A172 (cell line): ENCODE measurements around the gene JPT1. TPM values are rescaled to one million over a fixed set of nuclear protein-coding genes. Genes with fewer than 3 reads are reported as not detected.

Source experiments
- DNase-seq: peaks from one replicate; pipeline ENCODE4 v3.0.0-alpha.2; 2015; ENCODE audit warnings: low spot score
- total RNA-seq: library from RNA; depleted of rRNA; stranded (reverse); fragments of >200 nt; shearing (Covaris generic); gene quantifications from 2 replicates; pipeline ENCODE4 v1.2.3, GENCODE V29; 2014

JPT1 gene
- total RNA-seq, 1 experiment from 2014 or later: 626 TPM

DNA sequence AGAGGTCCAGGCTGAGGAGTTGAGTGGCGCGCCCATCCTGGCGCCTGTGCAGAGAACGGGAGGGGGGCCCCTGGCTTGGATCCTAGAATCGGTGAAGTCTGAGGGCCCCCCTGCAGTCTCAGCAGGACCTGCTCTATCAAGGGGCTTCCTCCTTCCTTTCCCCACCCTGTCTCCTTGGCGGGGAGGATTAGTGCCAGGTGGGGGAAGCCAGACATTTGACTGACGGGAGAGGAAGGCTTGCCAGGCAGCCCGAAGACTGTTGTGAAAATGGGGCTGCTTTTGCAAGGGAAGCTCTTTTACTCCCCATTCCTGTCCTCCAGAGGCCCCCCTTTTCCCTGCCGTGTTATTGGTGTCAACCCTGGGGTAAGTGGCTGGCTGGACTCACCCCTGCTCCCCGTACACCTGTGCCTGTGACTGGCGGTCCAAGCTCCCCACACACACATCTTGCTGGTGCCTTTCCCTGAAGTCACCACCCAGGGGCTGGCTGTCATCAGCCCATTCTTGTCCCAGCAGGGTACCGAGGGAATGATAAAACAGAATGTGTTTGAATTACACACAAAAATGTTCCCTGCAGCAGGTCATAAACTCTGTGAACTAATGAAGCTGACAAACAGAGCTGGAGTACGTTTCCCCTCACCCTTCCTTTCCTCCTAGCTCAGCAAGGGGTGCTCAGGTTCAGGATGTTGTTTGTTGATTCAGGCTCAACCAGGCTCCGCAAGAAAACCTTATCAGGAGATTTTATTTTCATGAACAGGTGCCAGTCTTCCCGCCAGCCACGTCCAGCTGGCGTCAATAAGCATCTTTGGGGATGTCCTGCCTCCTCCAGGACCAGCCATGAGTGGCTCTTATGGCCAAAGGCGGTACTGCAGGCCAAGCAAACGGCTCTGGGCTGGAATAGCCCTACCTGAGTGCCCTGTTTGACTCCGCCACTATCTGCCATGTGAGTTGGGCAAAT lies 48.9 kb downstream of the JPT1 start:
- peak; percentile 63 for DNase-seq

DNA sequence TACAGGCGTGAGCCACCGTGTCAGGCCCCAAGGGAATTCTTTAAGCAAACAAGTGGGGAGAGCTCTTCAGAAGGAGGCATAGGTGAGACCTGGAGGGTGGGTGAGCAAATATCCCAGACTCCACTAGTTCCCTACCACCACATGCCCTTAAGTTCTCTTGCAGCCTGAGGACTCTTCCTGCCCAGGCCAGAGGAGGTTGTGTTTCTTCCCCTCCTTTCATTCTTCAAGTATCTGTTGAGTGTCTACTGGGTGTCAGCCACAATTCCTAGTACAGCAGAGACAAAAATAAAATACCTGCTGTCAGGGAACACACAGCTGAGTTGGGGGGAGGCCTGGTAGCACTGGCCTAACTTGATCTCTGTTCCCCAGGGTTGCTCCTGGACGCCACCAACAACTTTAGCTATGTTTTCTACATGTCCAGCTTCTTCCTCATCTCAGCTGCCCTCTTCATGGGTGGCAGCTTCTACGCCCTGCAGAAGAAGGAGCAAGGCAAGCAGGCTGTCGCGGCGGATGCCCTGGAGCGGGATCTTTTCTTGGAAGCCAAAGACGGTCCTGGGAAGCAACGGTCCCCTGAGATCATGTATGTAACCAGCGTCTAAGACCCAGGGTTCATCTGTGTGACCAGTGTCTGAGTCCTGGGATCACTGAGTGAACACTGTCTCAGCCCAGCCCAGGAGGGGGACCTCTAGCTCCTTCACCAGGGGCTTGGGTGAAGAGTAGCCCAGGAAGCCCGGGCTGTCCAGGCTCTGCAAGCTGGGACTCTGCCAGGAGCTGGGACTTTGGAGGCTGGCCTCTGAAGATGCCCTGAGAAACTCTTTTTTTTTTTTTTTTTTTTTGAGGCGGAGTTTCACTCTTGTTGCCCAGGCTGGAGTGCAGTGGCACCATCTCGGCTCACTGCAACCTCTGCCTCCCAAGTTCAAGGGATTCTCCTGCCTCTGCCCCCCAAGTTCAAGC lies 50.4 kb downstream of the JPT1 start:
- DNase-seq: no peak

DNA sequence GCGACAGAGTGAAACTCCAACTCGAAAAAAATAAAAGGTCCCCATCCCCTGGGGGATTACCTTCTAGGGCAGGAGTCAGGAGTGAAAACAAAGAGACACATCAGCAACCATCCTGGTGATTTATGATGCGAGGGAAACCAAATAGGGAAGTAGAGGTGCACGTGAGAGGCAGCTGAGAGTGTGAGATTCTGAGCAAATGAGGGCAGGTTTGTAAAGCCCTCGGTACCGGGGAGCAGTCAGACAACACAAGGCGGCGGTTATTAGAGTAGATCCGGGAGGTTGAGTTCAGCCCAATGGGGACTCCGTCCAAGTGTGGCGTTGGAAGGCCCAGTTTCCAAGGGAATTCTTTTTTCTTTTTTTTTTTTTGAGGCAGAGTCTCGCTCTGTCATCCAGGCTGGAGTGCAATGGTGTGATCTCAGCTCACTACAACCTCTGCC lies 51.9 kb downstream of the JPT1 start:
- DNase-seq: no peak

DNA sequence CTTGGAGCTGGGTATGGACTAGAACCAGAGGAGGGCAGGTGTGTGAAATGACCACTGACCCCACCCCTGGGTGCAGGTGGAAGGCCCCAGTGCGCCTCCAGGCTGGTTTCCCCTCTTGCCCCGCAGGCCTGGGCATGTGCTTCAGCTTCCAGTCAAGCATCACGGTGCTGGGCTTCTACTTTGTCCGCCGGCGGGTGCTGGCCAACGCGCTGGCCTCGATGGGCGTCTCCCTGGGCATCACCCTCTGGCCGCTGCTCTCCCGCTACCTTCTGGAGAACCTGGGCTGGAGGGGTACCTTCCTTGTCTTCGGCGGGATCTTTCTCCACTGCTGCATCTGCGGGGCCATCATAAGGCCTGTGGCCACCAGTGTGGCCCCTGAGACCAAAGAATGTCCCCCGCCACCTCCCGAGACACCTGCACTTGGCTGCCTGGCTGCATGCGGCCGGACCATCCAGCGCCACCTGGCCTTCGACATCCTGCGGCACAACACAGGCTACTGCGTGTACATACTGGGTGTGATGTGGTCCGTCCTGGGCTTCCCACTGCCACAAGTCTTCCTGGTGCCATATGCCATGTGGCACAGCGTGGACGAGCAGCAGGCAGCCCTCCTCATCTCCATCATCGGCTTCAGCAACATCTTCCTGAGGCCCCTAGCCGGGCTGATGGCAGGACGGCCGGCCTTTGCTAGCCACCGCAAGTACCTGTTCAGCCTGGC lies 54.3 kb downstream of the JPT1 start:
- no peak for DNase-seq

DNA sequence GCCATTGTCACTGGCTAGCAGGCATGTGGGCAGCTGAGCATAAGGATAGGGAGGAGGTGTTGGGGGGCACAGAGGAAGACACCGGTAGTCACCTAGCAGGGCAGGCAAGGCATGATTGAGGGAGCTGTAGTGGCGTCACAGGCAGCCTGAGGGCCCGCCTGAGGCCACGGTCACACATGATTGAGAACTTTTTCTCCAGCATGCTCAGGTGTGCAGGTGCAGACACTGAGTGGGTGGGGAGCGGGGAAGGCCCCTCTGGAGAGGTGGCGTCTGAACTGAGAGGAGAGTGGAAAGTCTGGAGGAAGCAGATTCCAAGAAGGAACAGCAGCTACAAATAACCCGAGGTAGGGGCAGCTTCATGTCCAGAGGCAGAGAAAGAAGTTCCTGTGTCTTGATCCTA lies 55.5 kb downstream of the JPT1 start:
- DNase-seq: no peak

DNA sequence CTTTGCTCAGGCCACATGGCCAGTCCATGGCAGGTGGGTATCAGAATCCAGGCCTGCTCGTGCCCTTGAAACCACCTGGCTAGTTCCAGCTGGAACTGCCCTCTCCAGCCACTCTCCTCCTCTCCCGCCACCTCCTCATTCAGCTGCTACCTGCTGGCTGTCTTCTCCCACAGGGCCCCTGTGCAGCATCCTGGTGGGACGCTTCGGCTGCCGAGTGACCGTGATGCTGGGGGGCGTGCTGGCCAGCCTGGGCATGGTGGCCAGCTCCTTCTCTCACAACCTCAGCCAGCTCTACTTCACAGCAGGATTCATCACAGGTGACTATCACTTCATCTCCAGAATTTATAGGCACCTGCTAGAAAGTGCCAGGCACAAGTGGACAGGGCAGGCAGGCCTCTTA lies 56.4 kb downstream of the JPT1 start:
- no peak for DNase-seq

DNA sequence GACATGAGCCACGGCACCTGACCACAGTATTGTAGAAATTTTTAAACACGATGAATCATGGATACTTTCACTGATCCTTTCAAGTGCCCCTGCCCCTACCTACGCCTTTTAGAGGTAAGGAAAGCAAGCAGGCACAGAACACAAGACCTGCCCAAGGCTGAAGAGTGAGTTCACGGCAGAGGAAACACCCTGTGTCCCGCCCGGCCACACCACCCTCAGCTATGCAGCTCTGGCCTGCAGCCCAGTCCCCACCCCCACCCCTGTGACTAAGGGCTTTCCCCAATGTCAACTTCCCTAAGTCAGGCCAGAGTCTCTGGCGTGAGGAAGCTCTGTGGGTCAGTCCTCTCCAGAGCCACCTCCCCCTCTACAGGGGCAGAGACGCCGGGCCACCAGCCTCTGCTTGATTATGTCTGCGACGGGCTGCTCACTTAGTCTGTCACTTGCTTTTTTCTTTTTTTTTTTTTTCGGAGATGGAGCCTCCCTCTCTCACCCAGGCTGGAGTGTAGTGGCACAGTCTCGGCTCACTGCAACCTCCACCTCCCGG lies 58.2 kb downstream of the JPT1 start:
- peak; percentile 95 for DNase-seq

DNA sequence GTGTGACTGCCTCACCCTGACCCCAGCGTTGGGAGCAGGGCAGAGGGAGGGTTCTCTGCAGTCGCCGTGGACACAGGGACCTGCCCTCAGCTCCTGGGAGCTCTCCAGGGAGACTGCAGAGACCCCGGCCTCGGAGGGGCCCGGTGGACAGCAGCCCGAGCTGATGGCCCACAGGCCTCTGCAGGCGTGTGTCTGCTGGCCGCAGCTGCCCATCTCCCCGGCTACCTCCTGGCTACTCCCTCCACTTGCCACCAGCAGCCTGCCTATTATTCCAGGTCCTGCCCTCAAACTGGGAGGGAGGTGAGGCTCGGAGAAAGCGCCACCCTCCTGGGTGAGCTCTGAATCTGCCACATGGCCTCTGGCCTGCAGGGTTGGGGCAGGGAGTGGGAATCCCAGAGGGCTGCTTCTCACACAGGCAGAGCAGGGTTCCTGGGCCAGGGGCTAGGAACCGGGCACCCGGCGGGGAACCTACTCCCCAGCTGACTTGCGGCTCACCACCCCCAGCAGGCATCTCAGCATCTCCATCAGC lies 59.4 kb downstream of the JPT1 start:
- DNase-seq: no peak

DNA sequence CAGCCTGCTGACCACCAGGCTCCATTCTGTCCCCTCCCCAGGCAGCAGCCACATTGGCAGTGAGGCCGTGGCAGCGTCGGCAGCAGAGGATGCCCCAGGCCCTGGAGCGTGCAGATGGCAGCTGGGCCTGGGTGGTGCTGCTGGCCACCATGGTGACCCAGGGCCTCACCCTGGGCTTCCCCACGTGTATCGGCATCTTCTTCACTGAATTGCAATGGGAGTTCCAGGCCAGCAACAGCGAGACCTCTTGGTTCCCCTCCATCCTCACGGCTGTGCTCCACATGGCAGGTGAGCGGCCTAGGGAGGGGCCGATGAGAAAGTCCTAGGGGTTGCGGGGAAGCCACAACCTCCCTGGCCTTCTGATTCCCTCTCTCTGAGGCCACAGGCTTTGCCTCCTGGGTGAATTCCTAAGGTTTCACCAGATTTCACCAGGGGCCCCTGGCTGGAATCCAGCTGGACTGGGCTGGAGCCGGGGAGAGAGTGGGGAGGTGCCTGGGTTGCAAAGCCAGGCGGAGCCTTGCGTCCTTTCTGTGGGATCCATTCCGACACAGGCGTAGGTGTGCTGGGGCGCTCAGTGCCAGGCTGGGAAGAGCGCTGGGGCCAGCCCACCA lies 60.7 kb downstream of the JPT1 start:
- DNase-seq: no peak

DNA sequence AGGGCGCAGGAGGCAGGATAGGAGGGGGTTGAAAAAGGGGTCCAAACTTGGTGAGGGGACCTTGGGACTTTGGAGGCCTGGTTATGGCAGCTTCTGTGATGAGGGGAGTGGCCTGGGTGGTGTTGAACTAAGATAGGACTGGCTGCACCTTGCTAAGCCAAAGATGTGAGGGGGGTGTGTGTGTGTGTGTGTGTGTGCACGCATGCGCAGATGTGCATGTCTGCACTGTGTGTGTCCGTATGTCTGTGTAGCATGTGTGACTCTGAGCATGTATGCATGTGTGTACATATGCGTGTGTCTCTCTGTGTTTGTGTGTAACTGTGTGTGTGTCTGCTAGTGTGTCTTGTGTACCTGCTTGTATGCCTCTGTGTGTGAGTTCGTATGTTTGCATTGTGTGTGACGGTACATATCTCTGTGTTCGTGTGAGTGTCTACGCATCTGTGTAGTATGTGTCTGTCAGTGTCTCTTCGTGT lies 62.4 kb downstream of the JPT1 start:
- no peak for DNase-seq

DNA sequence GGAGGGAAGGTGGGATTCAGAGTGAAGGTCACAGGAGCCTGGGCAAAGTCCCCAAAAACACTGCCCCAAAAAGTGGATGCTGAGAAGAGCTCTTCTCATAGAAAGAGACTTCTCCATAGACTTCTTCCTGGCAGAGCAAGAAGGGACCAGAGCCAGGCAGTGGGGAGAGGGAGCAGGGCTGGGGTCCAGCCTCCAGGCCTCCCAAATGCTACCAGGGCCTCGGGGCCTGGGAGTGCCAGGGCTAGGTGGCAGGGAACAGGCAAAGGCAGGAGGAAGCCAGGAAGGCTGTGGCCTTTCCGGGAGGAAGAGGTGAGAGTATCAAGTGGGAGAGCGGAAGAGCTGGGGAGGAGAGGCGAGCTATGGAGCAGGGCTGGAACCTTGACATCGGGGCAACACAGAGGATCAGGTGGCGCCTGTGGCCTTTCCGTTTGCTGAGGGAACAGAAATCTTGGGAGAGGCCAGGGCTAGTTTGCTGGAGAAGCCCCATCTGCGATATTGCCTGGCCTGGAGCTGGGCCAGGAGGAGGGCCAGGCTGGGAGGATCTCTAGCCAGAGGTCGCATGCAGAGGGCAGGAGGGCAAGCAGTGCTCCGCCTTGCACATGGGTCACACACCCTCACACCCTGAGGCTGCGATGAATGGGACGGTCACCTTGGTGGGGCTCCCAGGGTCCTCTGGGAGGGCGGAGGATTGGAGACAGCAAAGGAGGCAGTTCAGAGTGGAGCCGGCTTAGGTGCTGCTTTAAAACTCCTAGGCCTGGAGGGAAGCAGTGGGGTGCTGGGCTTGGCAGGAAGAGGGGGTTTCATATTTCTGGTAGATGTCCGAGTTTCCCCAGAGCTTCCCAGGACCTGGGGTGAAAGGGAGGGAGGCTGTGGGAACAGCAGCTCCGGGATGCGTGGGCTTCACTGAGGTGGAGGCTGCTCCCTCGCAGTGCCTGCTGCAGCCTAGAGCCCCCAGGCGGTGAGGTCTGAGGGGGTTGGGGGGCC lies 63.1 kb downstream of the JPT1 start:
- no peak for DNase-seq

DNA sequence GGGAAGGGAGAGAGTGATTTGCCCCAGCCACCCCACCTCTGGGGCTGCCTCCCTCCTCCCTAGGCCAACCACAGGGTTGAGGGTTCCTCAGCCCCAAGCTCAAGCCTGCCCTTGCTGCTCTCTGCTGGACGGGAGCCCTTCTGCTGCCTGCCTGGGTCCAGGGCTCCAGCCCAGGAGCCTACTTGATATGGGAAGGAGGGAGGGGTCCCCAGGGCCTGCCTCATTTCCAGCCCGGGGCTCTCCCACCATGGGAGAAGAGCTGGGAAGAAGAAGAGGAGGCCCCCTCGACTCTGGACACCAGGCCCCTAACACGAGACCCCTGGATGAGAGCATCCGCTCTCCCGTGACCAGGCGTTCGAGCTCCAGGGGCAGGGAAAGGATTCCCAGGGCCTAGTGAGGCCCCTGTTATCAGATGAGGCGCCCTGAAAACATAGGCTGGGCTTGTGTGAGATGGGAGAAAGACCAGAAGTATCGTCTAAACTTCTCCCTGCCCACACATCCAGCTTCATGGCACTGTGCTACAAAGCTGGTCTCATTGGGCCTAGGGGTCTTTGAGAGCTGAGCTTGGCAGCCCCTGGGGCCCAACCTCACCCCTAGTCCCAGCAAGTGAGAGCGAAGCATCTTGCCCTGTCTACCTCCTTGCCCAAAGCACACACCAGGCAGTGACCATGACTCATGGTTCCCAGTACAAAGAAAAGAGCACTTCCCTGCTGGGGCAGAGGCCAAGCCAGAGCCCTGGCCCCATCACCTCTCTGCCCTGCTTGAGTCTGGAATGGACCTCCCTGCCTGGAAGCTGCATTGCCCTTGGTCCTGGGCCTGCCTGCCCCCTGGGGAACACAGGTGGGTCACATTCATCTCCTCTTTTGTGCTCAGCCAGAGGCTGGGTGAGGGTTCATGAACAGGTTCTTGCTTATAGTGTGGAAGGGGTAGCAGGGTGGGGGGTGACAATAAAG lies 65.6 kb downstream of the JPT1 start:
- DNase-seq: peak; percentile 59

DNA sequence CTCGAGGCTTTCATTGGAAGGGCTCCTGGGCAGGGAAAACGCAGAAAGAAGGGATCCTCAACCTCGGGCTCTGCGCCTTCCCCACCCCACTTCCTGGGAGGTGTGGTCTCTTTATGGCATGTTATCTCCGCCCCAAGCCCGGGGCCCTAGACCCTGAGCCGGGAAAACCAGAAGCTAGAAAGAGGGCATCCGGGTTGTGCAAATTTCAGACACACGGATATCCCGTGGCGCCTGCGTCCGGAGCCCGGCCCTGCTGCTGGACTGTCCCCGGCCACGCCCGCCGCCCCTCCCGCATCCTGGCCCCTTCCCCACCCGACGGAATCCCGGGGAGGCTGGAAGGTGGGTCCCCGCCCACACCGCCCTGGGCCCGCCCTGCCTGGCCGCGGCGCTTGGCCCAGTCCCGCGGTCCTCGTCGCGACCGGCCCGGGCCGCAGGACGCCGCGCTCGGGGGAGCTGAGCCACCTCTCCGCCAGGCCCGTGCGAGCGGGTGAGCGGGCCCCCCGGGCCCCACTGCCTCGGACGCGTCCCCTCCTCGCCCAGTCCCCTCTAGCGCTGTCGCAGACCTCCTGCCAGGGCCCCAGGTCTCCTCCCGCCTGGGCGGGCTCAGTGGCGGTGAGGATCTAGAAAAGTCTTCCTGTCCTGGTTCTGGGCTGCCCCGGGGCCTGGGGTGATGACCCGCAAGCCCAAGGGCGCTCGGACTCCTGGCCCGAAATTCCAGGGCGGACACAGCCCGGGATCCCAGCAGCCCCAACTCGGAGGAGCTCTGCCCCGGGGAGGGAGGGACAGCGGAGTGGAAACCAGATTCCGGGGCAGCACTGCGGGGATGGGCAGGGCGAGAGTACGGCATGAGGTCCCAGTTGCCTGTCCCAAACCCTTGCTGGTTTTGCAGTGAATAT lies 66.5 kb downstream of the JPT1 start, which contains the start of gene SLC16A5:
Gene SLC16A5, plus strand, starts transcription at position 397 of the 896 bp plus-strand sequence. CDS start 5,683 bp downstream, outside the sequence.
- DNase-seq: no peak

DNA sequence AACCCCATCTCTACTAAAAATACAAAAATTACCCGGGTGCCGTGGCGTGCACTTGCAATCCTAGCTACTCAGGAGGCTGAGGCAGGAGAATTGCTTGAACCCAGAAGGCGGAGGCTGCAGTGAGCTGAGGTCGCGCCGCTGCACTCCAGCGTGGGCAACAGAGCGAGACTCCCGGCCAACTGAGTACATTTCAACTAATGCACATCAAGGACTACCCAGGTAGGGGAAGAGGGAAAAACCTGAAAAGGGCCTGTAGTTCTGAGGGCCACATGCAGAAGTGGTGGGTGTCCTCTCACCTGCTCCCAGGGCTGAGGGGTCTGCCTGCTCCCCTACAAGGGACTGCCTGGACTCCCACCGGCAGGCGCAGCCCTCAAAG lies 67.1 kb downstream of the JPT1 start:
- no peak for DNase-seq

DNA sequence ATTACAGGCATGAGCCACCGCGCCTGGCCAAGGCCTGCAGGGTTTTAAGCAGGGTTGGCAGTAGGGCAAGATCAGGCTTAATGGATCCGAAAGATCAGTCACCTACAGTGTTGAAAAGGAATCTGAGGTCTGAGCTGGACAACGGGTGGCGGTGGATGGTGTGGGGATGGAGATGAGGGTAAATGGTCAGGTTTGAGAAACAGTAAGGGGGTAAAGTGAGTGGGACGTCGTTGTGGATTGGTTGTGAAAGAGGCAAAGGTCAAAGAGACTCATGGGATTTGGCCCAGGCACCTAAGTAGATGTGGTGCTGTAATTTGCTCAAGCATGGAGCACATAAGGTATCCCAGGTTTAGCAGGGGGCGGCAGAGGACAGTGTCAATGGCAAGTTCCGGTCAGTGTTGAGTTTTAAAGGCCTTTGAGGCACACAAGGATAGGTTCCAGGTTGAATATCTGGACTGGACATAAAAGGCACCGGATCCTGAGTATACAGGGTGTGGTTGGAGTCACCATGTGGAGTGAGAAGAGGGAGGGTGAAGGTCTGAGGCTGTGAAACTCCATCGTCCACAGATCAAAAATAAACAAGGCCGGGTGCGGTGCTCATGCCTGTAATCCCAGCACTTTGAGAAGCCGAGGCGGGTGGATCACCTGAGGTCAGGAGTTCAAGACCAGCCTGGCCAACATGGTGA lies 67.7 kb downstream of the JPT1 start:
- no peak for DNase-seq
